HG02610 (cell line): ENCODE measurements around the gene FBXO36.
A peak's percentile ranks its signal among the peaks of the same experiment; 100 is the strongest.
"Not testable (repeated sequence)": the region's sequence is repeated elsewhere in the genome, so short reads cannot be mapped to it uniquely, and the experiment has no call there.

Experiments used
- ATAC-seq: cut with Tn5 transposase; IDR thresholded peaks from one replicate; pipeline ENCODE4 v1.9.1; 2021; ENCODE audit warnings: mild to moderate bottlenecking, moderate library complexity; ENCODE audit not compliant: unreplicated experiment

Gene FBXO36

GRCh38 chr2:229910147-229910831 is 12.0 kb upstream of the FBXO36 start:
- ATAC-seq: no peak

- peak; percentile 57 for ATAC-seq
These were observed 11.4 kb upstream of the FBXO36 start for GRCh38 chr2:229910832-229911412.

GRCh38 chr2:229914171-229914570 is 8.1 kb upstream of the FBXO36 start:
- no peak for ATAC-seq

GRCh38 chr2:229917793-229918192 is 4.5 kb upstream of the FBXO36 start:
- no peak for ATAC-seq

GRCh38 chr2:229920011-229920641 is 2.2 kb upstream of the FBXO36 start:
- ATAC-seq: no peak

GRCh38 chr2:229921101-229921891 is 1.0 kb upstream of the FBXO36 start:
- peak; percentile 13 for ATAC-seq

- peak; percentile 77 for ATAC-seq
These were observed 333 bp upstream of the FBXO36 start, which contains the start of gene TRIP12 for GRCh38 chr2:229921892-229922448. Gene TRIP12 (minus strand): TSS chr2:229922009. CDS start chr2:229880079, 41,930 bp downstream.

- not testable (repeated sequence) for ATAC-seq
These were observed 2.2 kb downstream of the FBXO36 start for GRCh38 chr2:229924541-229924940.

- no peak for ATAC-seq
These were observed 2.9 kb downstream of the FBXO36 start for GRCh38 chr2:229925201-229925600.

GRCh38 chr2:229927817-229928321 is 5.6 kb downstream of the FBXO36 start:
- no peak for ATAC-seq

GRCh38 chr2:229930656-229931055 is 8.4 kb downstream of the FBXO36 start:
- no peak for ATAC-seq

GRCh38 chr2:229931241-229931640 is 8.9 kb downstream of the FBXO36 start:
- ATAC-seq: no peak

- no peak for ATAC-seq
These were observed 15.2 kb downstream of the FBXO36 start for GRCh38 chr2:229937537-229937936.

- ATAC-seq: no peak
These were observed 20.4 kb downstream of the FBXO36 start for GRCh38 chr2:229942671-229943070.

GRCh38 chr2:229943171-229943570 is 20.9 kb downstream of the FBXO36 start:
- ATAC-seq: no peak

- ATAC-seq: no peak
These were observed 21.6 kb downstream of the FBXO36 start for GRCh38 chr2:229943770-229944449.

GRCh38 chr2:229945975-229946374 is 23.7 kb downstream of the FBXO36 start:
- no peak for ATAC-seq

- peak; percentile 74 for ATAC-seq
These were observed 25.2 kb downstream of the FBXO36 start for GRCh38 chr2:229947544-229947943.

GRCh38 chr2:229952256-229952835 is 30.0 kb downstream of the FBXO36 start:
- no peak for ATAC-seq

GRCh38 chr2:229955663-229956062 is 33.4 kb downstream of the FBXO36 start:
- ATAC-seq: no peak
